Activated CD4-positive, alpha-beta memory T cell treated with anti-CD3 and anti-CD28 coated beads for 36 hours (primary cell): Measurements from ENCODE around the gene SMTNL2. TPM values are rescaled to one million over a fixed set of nuclear protein-coding genes. Genes with fewer than 3 reads are reported as not detected.

Source experiments
- CTCF ChIA-PET: fragments of 350-600 bp; sonication (Branson Sonifier 250); formaldehyde crosslinking; loops from one replicate; lab custom pipeline; 2021; ENCODE audit warnings: antibody characterized with exemption, inconsistent platforms; lab: Charles Lee
- POLR2A ChIA-PET: fragments of 350-600 bp; sonication (Branson Sonifier 250); formaldehyde crosslinking; loops from one replicate; lab custom pipeline; 2021; ENCODE audit warnings: antibody characterized with exemption; lab: Charles Lee
- DNase-seq: peaks from one replicate; pipeline ENCODE4 v3.0.0-alpha.2; 2020
- H3K27ac Mint-ChIP-seq: one replicate; pipeline ENCODE4 v1.8.0; 2021; ENCODE audit warnings: mixed read lengths
- H3K27me3 Mint-ChIP-seq: one replicate; pipeline ENCODE4 v1.8.0; 2021; ENCODE audit warnings: mixed read lengths
- H3K36me3 Mint-ChIP-seq: one replicate; pipeline ENCODE4 v1.8.0; 2021; ENCODE audit warnings: mixed read lengths
- H3K4me1 Mint-ChIP-seq: one replicate; pipeline ENCODE4 v1.8.0; 2021; ENCODE audit warnings: low read depth, mixed read lengths
- H3K4me3 Mint-ChIP-seq: one replicate; pipeline ENCODE4 v1.8.0; 2021; ENCODE audit warnings: mild to moderate bottlenecking, mixed read lengths
- H3K9me3 Mint-ChIP-seq: one replicate; pipeline ENCODE4 v1.8.0; 2021; ENCODE audit warnings: mixed read lengths
- intact Hi-C: fragments of 100-400 bp; cut with micrococcal nuclease; formaldehyde crosslinking; loops from one replicate; pipeline ENCODE4 v1.15.1; 2023
- total RNA-seq, 2 experiments: library from RNA; stranded (reverse); gene quantifications; one replicate each; pipeline ENCODE4 v1.2.3, GENCODE V29; 2021

Gene SMTNL2
- total RNA-seq, 2 experiments from 2014 or later = not detected

GRCh38 chr17:4540687-4541327 is 43.5 kb upstream of the SMTNL2 start:
- ChIA-PET CTCF (no interaction called here), POLR2A (no interaction called here)
- no peaks in the 10 kb centered on the region for H3K9me3 Mint-ChIP-seq
- H3K4me1 Mint-ChIP-seq = no peaks in the 10 kb centered on the region
- intact Hi-C loops = no loop called here
- peaks cover 18% of the 10 kb centered on the region for H3K36me3 Mint-ChIP-seq
- DNase-seq = no peak
- no peak overlapping the region for H3K27ac Mint-ChIP-seq
- no peaks in the 10 kb centered on the region for H3K27me3 Mint-ChIP-seq
- no peak overlapping the region for H3K4me3 Mint-ChIP-seq

DNA sequence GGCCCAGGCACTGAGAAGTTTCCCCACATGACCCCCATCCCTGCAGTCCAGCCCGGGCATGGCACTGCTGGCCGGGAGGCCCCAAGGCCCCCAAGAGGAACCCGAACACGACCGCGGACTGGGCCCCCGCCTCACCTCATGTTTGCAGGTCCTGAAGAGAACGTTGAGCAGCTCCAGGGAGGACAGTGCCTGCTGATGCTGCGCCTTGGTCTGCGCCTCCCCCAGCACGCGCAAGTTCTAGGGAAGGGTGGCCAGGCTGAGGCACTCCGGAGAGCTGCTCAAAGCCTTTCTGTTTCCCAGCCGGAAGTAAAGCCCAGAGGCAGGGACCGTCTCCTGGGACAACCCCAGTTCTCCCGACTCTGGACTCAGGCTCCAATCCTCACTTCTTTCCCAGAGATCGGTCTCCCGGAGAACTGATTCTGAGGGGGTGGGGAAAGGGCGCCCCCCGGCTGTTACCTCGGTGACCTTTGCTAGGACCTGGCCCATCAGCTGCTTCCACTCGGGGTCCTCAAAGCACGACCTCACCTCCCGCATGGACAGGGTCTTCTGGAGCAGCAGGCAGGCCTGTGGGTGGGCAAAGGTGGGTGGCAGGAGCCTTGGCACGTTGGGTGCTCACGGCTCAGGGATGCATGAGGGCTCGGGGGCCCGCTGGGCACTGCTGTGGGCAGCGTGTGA is 42.9 kb upstream of the SMTNL2 start:
- no peak overlapping the region for H3K4me3 Mint-ChIP-seq

DNA sequence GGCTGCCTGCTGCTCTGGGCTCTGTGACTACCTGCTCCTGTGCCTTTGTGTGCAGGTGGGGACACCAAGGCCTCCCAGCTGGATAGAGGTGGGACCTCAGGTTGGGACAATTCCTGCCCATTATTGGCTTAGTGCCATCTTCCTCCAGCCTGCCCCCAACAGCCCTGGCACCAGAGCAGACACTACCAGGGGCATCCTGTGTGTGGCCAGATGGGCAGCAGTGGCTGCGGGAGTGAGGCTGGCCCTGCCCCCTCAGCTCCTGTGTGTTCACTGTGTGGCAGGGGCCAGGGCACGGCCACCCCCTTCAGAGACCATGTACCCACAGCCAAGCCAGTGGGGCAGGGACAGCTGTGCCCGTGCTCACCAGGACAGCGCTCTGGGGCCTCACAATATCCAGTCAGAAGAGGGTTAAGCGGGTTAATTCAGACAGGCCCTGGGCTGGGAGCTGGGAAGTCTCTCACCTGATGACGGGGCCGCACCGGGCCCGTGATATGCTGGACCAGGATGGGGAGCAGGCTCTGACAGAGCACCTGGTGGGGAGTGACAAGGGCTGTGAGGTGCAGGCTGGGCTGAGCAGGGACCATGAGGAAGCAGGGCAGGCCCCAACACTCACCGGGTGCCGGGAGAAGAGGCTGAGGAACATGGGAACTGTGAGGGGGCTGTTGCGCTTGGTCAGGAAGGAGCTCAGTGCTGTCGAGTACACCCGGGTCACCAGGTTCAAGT is 42.2 kb upstream of the SMTNL2 start:
- ChIA-PET CTCF (no interaction called here), POLR2A (no interaction called here)
- no peaks in the 10 kb centered on the region for H3K4me1 Mint-ChIP-seq
- intact Hi-C loops = no loop called here
- H3K27me3 Mint-ChIP-seq = no peaks in the 10 kb centered on the region
- no peak overlapping the region for H3K27ac Mint-ChIP-seq
- DNase-seq = no peak
- H3K36me3 Mint-ChIP-seq = peaks cover 24% of the 10 kb centered on the region
- H3K4me3 Mint-ChIP-seq = no peak overlapping the region
- H3K9me3 Mint-ChIP-seq = no peaks in the 10 kb centered on the region

More for the DNA sequence above, 42.9 kb upstream of the SMTNL2 start:
- no peaks in the 10 kb centered on the region for H3K9me3 Mint-ChIP-seq
- ChIA-PET CTCF (no interaction called here), POLR2A (no interaction called here)
- H3K27me3 Mint-ChIP-seq = no peaks in the 10 kb centered on the region
- H3K36me3 Mint-ChIP-seq = peaks cover 21% of the 10 kb centered on the region
- DNase-seq = no peak
- intact Hi-C loops = no loop called here
- no peak overlapping the region for H3K27ac Mint-ChIP-seq
- no peaks in the 10 kb centered on the region for H3K4me1 Mint-ChIP-seq

DNA sequence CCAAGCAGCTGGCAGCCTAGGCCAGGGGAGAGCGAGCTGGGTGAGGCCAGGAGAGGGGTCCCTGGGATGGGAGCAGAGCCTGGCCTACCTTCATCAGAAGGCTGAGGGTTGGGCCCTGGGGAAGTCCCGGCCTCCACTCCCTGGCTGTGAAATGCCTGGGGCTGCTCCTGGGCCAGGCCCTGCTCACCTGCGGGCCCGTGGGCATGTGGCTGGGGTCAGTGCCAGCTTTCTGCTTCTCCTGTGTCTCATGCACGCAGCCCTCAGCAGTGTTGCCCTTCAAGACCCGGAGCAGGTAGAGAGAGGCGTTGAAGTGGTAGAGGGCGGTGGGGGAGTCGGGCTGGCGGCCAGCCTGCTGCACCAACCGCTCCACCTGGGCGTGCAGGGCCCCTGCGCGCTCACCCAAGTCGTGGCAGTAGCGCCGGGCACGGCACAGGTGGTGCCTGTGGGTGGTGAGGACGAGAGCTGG is 41.6 kb upstream of the SMTNL2 start:
- intact Hi-C loops = no loop called here
- Mint-ChIP-seq H3K4me3 (no peak overlapping the region), H3K27me3 (no peaks in the 10 kb centered on the region), H3K27ac (no peak overlapping the region), H3K4me1 (no peaks in the 10 kb centered on the region), H3K9me3 (no peaks in the 10 kb centered on the region), H3K36me3 (peaks cover 26% of the 10 kb centered on the region)
- DNase-seq = no peak
- ChIA-PET CTCF (no interaction called here), POLR2A (no interaction called here)

GRCh38 chr17:4543557-4544026 is 40.7 kb upstream of the SMTNL2 start:
- POLR2A ChIA-PET = no interaction called here
- intact Hi-C loops = no loop called here
- Mint-ChIP-seq H3K9me3 (no peaks in the 10 kb centered on the region), H3K36me3 (peaks cover 26% of the 10 kb centered on the region), H3K27me3 (no peaks in the 10 kb centered on the region), H3K4me1 (no peaks in the 10 kb centered on the region), H3K27ac (no peak overlapping the region), H3K4me3 (no peak overlapping the region)
- no peak for DNase-seq
- CTCF ChIA-PET = no interaction called here

- H3K27me3 Mint-ChIP-seq = no peaks in the 10 kb centered on the region
- ChIA-PET CTCF (interaction anchor here (0.9 kb wide), 1 partner anchor 127 kb away, joined by 3 read pairs; no protein-coding TSS in a partner anchor), POLR2A (no interaction called here)
- H3K4me3 Mint-ChIP-seq = no peak overlapping the region
- H3K27ac Mint-ChIP-seq = no peak overlapping the region
- no peak for DNase-seq
- H3K36me3 Mint-ChIP-seq = peaks cover 26% of the 10 kb centered on the region
- no peaks in the 10 kb centered on the region for H3K9me3 Mint-ChIP-seq
- intact Hi-C loops = no loop called here
- no peaks in the 10 kb centered on the region for H3K4me1 Mint-ChIP-seq
Observed at GRCh38 chr17:4544135-4544950, 40.0 kb upstream of the SMTNL2 start.

DNA sequence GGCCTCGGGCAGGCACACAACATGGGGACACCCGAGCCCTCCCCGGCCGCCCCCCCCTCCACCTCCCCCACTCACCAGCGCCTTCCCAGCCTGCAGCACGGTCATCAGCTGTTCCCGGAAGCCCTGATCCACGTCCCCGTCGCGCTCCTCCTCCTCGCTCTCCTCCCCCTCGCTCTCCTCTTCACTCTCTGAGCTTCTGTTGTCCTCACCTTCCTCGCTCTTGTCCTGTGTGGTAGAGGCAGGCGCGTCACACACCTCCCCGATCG is 39.4 kb upstream of the SMTNL2 start:
- H3K4me1 Mint-ChIP-seq = no peaks in the 10 kb centered on the region
- intact Hi-C loops = no loop called here
- no peak for DNase-seq
- no peaks in the 10 kb centered on the region for H3K27me3 Mint-ChIP-seq
- POLR2A ChIA-PET = no interaction called here
- CTCF ChIA-PET = interaction anchor here (0.9 kb wide), 1 partner anchor 127 kb away, joined by 3 read pairs; no protein-coding TSS in a partner anchor
- no peak overlapping the region for H3K4me3 Mint-ChIP-seq
- no peak overlapping the region for H3K27ac Mint-ChIP-seq
- H3K36me3 Mint-ChIP-seq = peaks cover 22% of the 10 kb centered on the region
- no peaks in the 10 kb centered on the region for H3K9me3 Mint-ChIP-seq

- Mint-ChIP-seq H3K36me3 (peaks cover 24% of the 10 kb centered on the region), H3K27me3 (no peaks in the 10 kb centered on the region), H3K27ac (no peak overlapping the region), H3K4me1 (no peaks in the 10 kb centered on the region), H3K4me3 (no peak overlapping the region), H3K9me3 (no peaks in the 10 kb centered on the region)
- ChIA-PET POLR2A (interaction anchor here (0.9 kb wide), 1 partner anchor 10 kb away, joined by 3 read pairs; no protein-coding TSS in a partner anchor), CTCF (interaction anchor here (2.6 kb wide), 1 partner anchor 22 kb away, joined by 9 read pairs; no protein-coding TSS in a partner anchor)
- no peak for DNase-seq
- intact Hi-C loops = no loop called here
Observed at GRCh38 chr17:4545217-4545951, 38.9 kb upstream of the SMTNL2 start.

GRCh38 chr17:4547118-4547906 is 37.0 kb upstream of the SMTNL2 start:
- DNase-seq = no peak
- ChIA-PET CTCF (interaction anchor here (2.6 kb wide), 1 partner anchor 20 kb away, joined by 9 read pairs; no protein-coding TSS in a partner anchor), POLR2A (no interaction called here)
- H3K9me3 Mint-ChIP-seq = no peaks in the 10 kb centered on the region
- H3K4me1 Mint-ChIP-seq = peaks cover 3% of the 10 kb centered on the region
- no peak overlapping the region for H3K27ac Mint-ChIP-seq
- H3K27me3 Mint-ChIP-seq = no peaks in the 10 kb centered on the region
- H3K36me3 Mint-ChIP-seq = peaks cover 39% of the 10 kb centered on the region
- H3K4me3 Mint-ChIP-seq = no peak overlapping the region
- intact Hi-C loops = no loop called here

DNA sequence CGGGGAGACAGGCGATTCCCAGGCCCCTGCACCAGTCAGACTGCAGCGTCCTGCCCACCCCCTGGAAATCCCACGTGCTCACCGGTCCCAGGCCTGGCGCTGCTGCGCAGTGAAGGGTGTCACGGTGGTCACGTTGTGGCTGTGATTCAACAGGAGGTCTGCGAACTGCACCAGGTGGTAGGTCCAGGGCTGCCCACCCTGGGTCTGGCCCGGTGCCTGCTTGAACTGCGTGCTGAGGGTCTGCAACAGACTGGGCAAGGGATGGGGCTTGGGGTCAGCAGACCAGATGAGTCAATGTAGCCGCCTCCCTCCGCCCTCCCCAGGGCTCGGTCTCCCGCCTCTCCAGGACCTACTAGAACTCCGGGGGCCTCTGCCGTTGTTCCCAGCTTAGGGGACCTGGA is 36.3 kb upstream of the SMTNL2 start:
- no peak for DNase-seq
- Mint-ChIP-seq H3K27ac (no peak overlapping the region), H3K36me3 (peaks cover 38% of the 10 kb centered on the region), H3K27me3 (no peaks in the 10 kb centered on the region), H3K9me3 (no peaks in the 10 kb centered on the region), H3K4me1 (peaks cover 6% of the 10 kb centered on the region), H3K4me3 (no peak overlapping the region)
- CTCF ChIA-PET = interaction anchor here (2.2 to 2.6 kb wide), 2 partner anchors 19 kb away, joined by 7 to 9 read pairs; no protein-coding TSS in a partner anchor
- intact Hi-C loops = no loop called here
- POLR2A ChIA-PET = no interaction called here
